Measurements from ENCODE around the gene GPLD1.

GPLD1 gene

DNA sequence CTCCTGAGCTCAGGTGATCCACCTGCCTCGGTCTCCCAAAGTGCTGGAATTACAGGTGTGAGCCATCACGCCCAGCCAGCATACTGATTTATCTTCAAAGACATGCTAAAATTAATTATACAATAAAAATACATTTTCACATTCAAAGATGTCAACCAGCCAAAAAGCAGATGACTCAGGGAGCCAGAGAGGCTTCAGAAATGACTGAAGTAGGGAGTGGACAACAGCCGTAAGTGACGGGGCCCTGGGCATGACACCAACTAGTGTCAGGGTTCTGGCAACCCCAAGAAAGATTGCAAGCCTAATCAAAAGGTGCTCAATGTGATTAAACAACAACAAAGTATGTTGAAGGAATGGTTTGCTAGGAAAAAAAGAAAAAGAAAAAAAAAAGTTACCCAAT lies 28.4 kb downstream of the GPLD1 start:
- DNase-seq (ENCODE audit: extremely low read depth, insufficient read length): no peak
- TF ChIP-seq, protein P1, sequence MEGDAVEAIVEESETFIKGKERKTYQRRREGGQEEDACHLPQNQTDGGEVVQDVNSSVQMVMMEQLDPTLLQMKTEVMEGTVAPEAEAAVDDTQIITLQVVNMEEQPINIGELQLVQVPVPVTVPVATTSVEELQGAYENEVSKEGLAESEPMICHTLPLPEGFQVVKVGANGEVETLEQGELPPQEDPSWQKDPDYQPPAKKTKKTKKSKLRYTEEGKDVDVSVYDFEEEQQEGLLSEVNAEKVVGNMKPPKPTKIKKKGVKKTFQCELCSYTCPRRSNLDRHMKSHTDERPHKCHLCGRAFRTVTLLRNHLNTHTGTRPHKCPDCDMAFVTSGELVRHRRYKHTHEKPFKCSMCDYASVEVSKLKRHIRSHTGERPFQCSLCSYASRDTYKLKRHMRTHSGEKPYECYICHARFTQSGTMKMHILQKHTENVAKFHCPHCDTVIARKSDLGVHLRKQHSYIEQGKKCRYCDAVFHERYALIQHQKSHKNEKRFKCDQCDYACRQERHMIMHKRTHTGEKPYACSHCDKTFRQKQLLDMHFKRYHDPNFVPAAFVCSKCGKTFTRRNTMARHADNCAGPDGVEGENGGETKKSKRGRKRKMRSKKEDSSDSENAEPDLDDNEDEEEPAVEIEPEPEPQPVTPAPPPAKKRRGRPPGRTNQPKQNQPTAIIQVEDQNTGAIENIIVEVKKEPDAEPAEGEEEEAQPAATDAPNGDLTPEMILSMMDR (IDR thresholded peaks at IDR 0.05; ENCODE audit: insufficient read depth, low read length, poor library complexity, severe bottlenecking): no peak
- Histone ChIP-seq H3K4me3 (replicated peaks; ENCODE audit: low read depth, low read length) (no peak overlapping the region), H3K27me3 (replicated peaks; ENCODE audit: control insufficient read depth, insufficient read depth, low read length) (no peaks in the 10 kb centered on the region), H3K36me3 (ENCODE audit: control insufficient read depth, insufficient read depth, low read length) (no peaks in the 10 kb centered on the region)

GRCh38 chr6:24458941-24459340 lies 30.4 kb downstream of the GPLD1 start:
- no peak for DNase-seq (ENCODE audit: extremely low read depth, insufficient read length)
- H3K4me3 ChIP-seq (replicated peaks; ENCODE audit: low read depth, low read length): no peak overlapping the region
- no peaks in the 10 kb centered on the region for H3K27me3 ChIP-seq (replicated peaks; ENCODE audit: control insufficient read depth, insufficient read depth, low read length)
- no peaks in the 10 kb centered on the region for H3K36me3 ChIP-seq (ENCODE audit: control insufficient read depth, insufficient read depth, low read length)
- TF ChIP-seq, protein P1 (IDR thresholded peaks at IDR 0.05; ENCODE audit: insufficient read depth, low read length, poor library complexity, severe bottlenecking): no peak

- H3K27me3 ChIP-seq (replicated peaks; ENCODE audit: control insufficient read depth, insufficient read depth, low read length): no peaks in the 10 kb centered on the region
- H3K36me3 ChIP-seq (ENCODE audit: control insufficient read depth, insufficient read depth, low read length): no peaks in the 10 kb centered on the region
- H3K4me3 ChIP-seq (replicated peaks; ENCODE audit: low read depth, low read length): no peak overlapping the region
- no peak for DNase-seq (ENCODE audit: extremely low read depth, insufficient read length)
- TF ChIP-seq, protein P1 (IDR thresholded peaks at IDR 0.05; ENCODE audit: insufficient read depth, low read length, poor library complexity, severe bottlenecking): no peak
Measured at GRCh38 chr6:24458134-24458533, 31.2 kb downstream of the GPLD1 start.

- no peak for DNase-seq (ENCODE audit: extremely low read depth, insufficient read length)
- H3K36me3 ChIP-seq (ENCODE audit: control insufficient read depth, insufficient read depth, low read length): no peaks in the 10 kb centered on the region
- H3K27me3 ChIP-seq (replicated peaks; ENCODE audit: control insufficient read depth, insufficient read depth, low read length): no peaks in the 10 kb centered on the region
- H3K4me3 ChIP-seq (replicated peaks; ENCODE audit: low read depth, low read length): no peak overlapping the region
- TF ChIP-seq, protein P1 (IDR thresholded peaks at IDR 0.05; ENCODE audit: insufficient read depth, low read length, poor library complexity, severe bottlenecking): no peak
Measured at GRCh38 chr6:24455061-24455460, 34.3 kb downstream of the GPLD1 start.

DNA sequence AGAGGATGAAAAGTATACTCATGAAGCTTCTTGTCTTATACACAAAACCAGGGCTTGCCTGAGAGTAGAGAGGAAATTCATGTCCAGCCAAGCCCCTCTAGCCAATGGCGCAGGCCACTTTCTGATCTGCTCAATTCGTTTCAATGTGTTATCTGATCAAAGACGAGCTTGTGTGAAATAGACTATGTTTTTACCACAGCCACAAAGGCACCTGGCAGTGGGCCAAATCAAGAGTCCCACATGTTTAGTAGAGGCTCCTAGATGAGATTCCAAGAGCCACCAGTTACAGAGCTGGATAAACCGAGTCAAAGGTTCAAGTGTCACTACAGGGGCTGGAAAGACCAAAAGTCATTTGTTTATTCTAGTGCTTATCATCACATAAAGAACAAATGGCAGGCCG lies 34.9 kb downstream of the GPLD1 start:
- TF ChIP-seq, protein P1 (IDR thresholded peaks at IDR 0.05; ENCODE audit: insufficient read depth, low read length, poor library complexity, severe bottlenecking): no peak
- no peak for DNase-seq (ENCODE audit: extremely low read depth, insufficient read length)
- Histone ChIP-seq H3K36me3 (ENCODE audit: control insufficient read depth, insufficient read depth, low read length) (no peaks in the 10 kb centered on the region), H3K27me3 (replicated peaks; ENCODE audit: control insufficient read depth, insufficient read depth, low read length) (no peaks in the 10 kb centered on the region), H3K4me3 (replicated peaks; ENCODE audit: low read depth, low read length) (no peak overlapping the region)

DNA sequence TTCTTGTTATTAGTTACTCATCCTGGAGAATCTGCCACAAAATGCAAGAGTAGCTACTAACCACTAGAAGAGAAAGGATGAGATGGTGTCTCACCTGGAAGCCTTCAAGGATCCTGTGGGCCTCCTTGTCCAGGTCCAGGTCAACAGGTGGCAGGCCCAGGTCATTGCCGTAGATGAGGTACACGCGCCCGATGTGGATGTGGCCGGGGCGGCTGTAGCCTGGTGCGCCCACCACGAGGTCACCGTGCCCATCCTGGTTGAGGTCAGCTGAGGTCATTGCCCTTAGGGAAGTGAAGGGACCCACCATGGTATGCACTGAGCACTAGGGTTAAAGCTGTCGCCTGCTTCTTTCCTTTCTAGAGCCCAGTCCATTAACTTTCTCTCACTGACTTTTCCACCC lies 35.5 kb downstream of the GPLD1 start:
- Histone ChIP-seq H3K4me3 (replicated peaks; ENCODE audit: low read depth, low read length) (no peak overlapping the region), H3K27me3 (replicated peaks; ENCODE audit: control insufficient read depth, insufficient read depth, low read length) (no peaks in the 10 kb centered on the region), H3K36me3 (ENCODE audit: control insufficient read depth, insufficient read depth, low read length) (no peaks in the 10 kb centered on the region)
- no peak for DNase-seq (ENCODE audit: extremely low read depth, insufficient read length)
- TF ChIP-seq, protein P1 (IDR thresholded peaks at IDR 0.05; ENCODE audit: insufficient read depth, low read length, poor library complexity, severe bottlenecking): no peak
